Heart left ventricle (tissue), 16 donors: ENCODE measurements around the gene BRD3OS. TPM values are rescaled to one million over a fixed set of nuclear protein-coding genes. Genes with fewer than 3 reads are reported as not detected.
A peak's percentile ranks its signal among the peaks of the same experiment; 100 is the strongest.

Source experiments
- ATAC-seq, 4 donors: fragments of 200-7000 bp; cut with Tn5 transposase; one replicate each; pipeline ENCODE4 v1.9.1; 2020 to 2022; ENCODE audit warnings: moderate library complexity in 4 of 4, mild to moderate bottlenecking in 3 of 4, moderate number of reproducible peaks in 1 of 4
- DNase-seq, 5 donors: peaks; one replicate each; pipeline ENCODE4 v3.0.0-alpha.2; 2020
- H3K27ac ChIP-seq, 12 donors: fragments of 200-600 bp; sonication (generic) in 4 of 12; one replicate each; pipeline versions ENCODE4 v1.5.0 to v1.8.0; 2016 to 2022; ENCODE audit warnings: mild to moderate bottlenecking in 2 of 12
- H3K27me3 ChIP-seq, 9 donors: fragments of 200-600 bp; sonication (generic) in 2 of 9; one replicate each; pipeline versions ENCODE4 v1.5.1 to v1.8.0; 2016 to 2022; ENCODE audit warnings: mild to moderate bottlenecking in 3 of 9
- H3K36me3 ChIP-seq, 9 donors: fragments of 200-600 bp; sonication (generic) in 2 of 9; one replicate each; pipeline versions ENCODE4 v1.5.0 to v1.8.0; 2018 to 2022; ENCODE audit warnings: mild to moderate bottlenecking in 2 of 9
- H3K4me1 ChIP-seq, 12 donors: fragments of 200-600 bp; sonication (generic) in 4 of 12; one replicate each; pipeline versions ENCODE4 v1.5.0 to v1.8.0; 2016 to 2022; ENCODE audit warnings: mild to moderate bottlenecking in 3 of 12
- H3K4me3 ChIP-seq, 12 donors: fragments of 200-600 bp; sonication (generic) in 4 of 12; one replicate each; pipeline versions ENCODE4 v1.5.0 to v1.8.0; 2017 to 2022; ENCODE audit warnings: mild to moderate bottlenecking in 9 of 12, moderate library complexity in 4 of 12
- H3K9me3 ChIP-seq, 12 donors: fragments of 200-600 bp; sonication (generic) in 4 of 12; one replicate each; pipeline versions ENCODE4 v1.5.0 to v1.8.0; 2016 to 2022; ENCODE audit warnings: mild to moderate bottlenecking in 1 of 12
- POLR2A ChIP-seq, 2 donors: fragments of 450-650 bp; IDR thresholded peaks; one replicate each; pipeline ENCODE4 v1.6.1; 2017; ENCODE audit warnings: antibody characterized with exemption in 2 of 2, mild to moderate bottlenecking in 2 of 2, moderate library complexity in 2 of 2
- WGBS, 4 donors: extraction: QIAGEN DNeasy Blood & Tissue Kit in 2 of 4; methylation state at CpG; one replicate each; pipeline versions ENCODE4 v1.1.5 to v1.1.7; 2013 to 2018; 5-methylcytosine and 5-hydroxymethylcytosine counted together
- intact Hi-C, 10 donors: fragments of 100-400 bp; cut with DNase I; formaldehyde crosslinking; loops; one replicate each; pipeline versions ENCODE4 v1.11.1 to v1.14.2; 2022
- polyA plus RNA-seq, 2 donors: library from polyadenylated mRNA; stranded (reverse); fragments of 200-250 nt; gene quantifications; one replicate each; pipeline ENCODE4 v1.2.3, GENCODE V29; 2013
- total RNA-seq, 9 donors: library from RNA; depleted of rRNA in 2 of 9; stranded (reverse); fragments of >200 nt in 2 of 9; fragmentation: NEBNext Ultra II Directional in 3 of 9; extraction: Animal tissue kit (Norgen Biotek cat#: 25700) in 3 of 9; gene quantifications; one replicate each; pipeline versions ENCODE4 v1.1.0 to v1.2.4, GENCODE V29; 2016 to 2023
- TF ChIP-seq, protein P1 (sequence below), 12 donors: fragments of 200-600 bp; sonication (generic) in 4 of 12; IDR thresholded peaks; one replicate each; pipeline versions ENCODE4 v1.5.0 to v1.8.0; 2018 to 2022; ENCODE audit warnings: antibody characterized with exemption in 12 of 12, mild to moderate bottlenecking in 5 of 12
- donor health status: ischemic (EF 13 %, LVEDD 7.1; RV severe dilation, severe dysfunction).
- donor health status: healthy with polysubstance abuse.
- donor health status: DM: no; HTN: yes; CAD: no.
- donor health status: DM: no; HTN: no; CAD: no.
- donor health status: ischemic (EF 25% LVEDD 6.9; RV normal size, moderate dysfunction).
- donor health status: ischemic (EF 25% LVEDD 5.7; RV mildly dilated, moderate dysfunction).
- donor health status: healthy.
- donor health status: DM: yes; HTN: yes; CAD: no.
- donor health status: ischemic (EF 35%, LVEDD 5.7; RV mildly dilated, moderate dysfunction).
- donor health status: nonischemic (EF 11% LVEDD 7.7; RV severe dilation, severe dysfunction).
- donor health status: DM: yes; HTN: yes; CAD: no.
- donor health status: PGD.
- donor health status: ischemic (EF 29% LVEDD 5.4; RV normal size, mild dysfunction).
- donor health status: nonischemic (EF 23%, LVEDD 6.1; RV moderate dilation, normal function).

The BRD3OS gene
- total and polyA plus RNA-seq, 11 donors: 1.8 to 13.8 (median 8.9) TPM

DNA sequence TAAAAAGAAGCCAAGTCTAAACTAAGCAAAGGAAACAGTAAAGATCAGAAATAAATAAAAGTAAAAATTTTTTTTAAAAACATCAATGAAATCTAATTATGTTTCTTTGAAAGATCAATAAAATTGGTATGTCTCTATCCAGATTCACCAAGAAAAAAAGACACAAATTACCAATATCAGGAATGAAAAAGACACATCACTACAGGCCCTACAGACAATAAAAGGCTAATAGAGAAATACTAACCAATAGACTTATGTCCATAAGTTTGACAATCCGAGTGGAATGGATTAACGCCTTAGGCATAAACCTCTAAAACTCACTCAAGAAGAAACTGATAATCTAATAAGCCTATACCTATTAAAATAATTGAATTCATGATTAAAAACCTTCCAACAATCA is 12.4 kb downstream of the BRD3OS start:
- TF ChIP-seq POLR2A (IDR thresholded peaks at IDR 0.05): no peak
- TF ChIP-seq, protein P1, sequence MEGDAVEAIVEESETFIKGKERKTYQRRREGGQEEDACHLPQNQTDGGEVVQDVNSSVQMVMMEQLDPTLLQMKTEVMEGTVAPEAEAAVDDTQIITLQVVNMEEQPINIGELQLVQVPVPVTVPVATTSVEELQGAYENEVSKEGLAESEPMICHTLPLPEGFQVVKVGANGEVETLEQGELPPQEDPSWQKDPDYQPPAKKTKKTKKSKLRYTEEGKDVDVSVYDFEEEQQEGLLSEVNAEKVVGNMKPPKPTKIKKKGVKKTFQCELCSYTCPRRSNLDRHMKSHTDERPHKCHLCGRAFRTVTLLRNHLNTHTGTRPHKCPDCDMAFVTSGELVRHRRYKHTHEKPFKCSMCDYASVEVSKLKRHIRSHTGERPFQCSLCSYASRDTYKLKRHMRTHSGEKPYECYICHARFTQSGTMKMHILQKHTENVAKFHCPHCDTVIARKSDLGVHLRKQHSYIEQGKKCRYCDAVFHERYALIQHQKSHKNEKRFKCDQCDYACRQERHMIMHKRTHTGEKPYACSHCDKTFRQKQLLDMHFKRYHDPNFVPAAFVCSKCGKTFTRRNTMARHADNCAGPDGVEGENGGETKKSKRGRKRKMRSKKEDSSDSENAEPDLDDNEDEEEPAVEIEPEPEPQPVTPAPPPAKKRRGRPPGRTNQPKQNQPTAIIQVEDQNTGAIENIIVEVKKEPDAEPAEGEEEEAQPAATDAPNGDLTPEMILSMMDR (IDR thresholded peaks at IDR 0.05): no peak
- ATAC-seq: no peak
- H3K36me3 ChIP-seq: peaks cover 3 to 99% (median 90%) of the 10 kb centered on the region in 9 donors
- H3K27me3 ChIP-seq: no peaks in the 10 kb centered on the region
- peaks cover 0 to 27% (median 10%) of the 10 kb centered on the region in 12 donors for H3K9me3 ChIP-seq
- peaks cover 0 to 4% (median 0%) of the 10 kb centered on the region in 12 donors for H3K4me1 ChIP-seq
- no peak overlapping the region for H3K4me3 ChIP-seq
- WGBS, 4 donors: 98 to 99% (median 98%) methylated on average over 2 of the region's 2 CpGs
- no peak overlapping the region for H3K27ac ChIP-seq
- intact Hi-C loops: no loop called here
- no peak for DNase-seq

DNA sequence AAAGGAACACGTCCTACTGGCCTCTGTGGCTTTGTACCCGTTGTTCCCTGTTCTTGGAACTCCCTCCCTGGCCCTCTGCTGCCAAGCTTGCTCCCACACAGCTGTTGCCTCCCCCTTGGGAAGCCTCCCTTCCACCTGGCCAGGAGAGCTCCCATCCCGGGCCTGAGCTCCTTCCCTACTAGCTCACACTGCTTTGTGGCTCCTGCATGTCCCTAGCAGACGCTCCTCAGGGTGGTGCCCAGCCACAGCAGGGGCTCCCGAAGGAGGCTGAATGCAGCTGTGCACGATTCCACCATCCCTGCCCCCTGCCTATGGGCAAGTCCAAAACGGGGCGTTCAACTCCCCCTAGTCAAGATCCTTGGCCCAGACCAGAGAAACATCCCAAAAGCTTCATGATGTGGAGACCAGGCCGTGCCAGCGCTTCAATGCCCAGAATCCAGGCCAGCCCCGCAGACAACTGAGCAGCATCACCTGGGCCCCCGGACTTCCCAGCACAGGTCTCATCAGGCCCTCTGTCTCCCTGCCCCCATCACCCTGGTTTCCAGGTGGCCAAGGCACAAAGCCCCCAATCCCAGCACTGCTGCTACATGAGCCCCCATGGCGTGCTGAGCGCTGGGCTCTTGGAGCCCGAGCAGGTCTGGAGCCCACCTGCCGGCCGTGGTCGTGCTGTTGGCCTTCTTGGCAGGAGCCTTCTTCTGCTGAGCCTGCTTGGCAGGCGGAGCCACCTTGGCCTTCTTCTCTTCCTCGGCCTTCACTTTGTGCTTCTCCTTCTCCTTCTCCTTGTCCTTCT is 14.3 kb downstream of the BRD3OS start:
- Histone ChIP-seq H3K27me3 (no peaks in the 10 kb centered on the region), H3K36me3 (peaks cover 3 to 99% (median 83%) of the 10 kb centered on the region in 9 donors), H3K27ac (no peak overlapping the region), H3K4me3 (no peak overlapping the region), H3K4me1 (peaks cover 0 to 4% (median 0%) of the 10 kb centered on the region in 12 donors), H3K9me3 (peaks cover 0 to 27% (median 10%) of the 10 kb centered on the region in 12 donors)
- TF ChIP-seq, protein P1 (IDR thresholded peaks at IDR 0.05): no peak
- peak in 1 of 5 donors; percentile 17 for DNase-seq
- 91 to 98% (median 94%) methylated on average over 18 to 20 of the region's 20 CpGs for WGBS, 4 donors
- intact Hi-C loops: no loop called here
- no peak for ATAC-seq

DNA sequence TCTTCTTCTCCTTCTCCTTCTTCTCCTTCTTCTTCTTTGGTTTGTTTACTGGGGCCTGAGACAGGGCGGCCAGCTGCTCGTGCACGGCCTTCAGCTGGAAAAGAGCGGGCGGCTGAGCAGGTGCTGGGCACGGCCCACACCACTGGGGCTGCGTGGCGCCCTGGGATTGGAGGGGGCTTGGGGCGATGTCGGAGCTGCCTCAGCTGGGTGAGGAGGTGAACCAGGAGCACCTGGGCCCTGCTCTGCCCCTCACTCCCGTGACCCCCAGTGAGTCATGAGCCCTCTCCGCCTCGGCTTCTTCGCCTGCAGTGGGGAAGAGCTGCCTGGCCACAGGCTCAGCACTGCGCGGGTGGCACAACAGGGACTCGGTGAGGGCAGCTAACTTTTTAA is 14.9 kb downstream of the BRD3OS start:
- Histone ChIP-seq H3K9me3 (peaks cover 0 to 27% (median 10%) of the 10 kb centered on the region in 12 donors), H3K4me3 (no peak overlapping the region), H3K27me3 (no peaks in the 10 kb centered on the region), H3K36me3 (peaks cover 3 to 99% (median 83%) of the 10 kb centered on the region in 9 donors), H3K27ac (no peak overlapping the region), H3K4me1 (peaks cover 0 to 4% (median 0%) of the 10 kb centered on the region in 12 donors)
- intact Hi-C loops: no loop called here
- DNase-seq: peak in 1 of 5 donors; percentile 7
- 95 to 100% (median 98%) methylated on average over 13 to 17 of the region's 17 CpGs for WGBS, 4 donors
- no peak for ATAC-seq
- TF ChIP-seq, protein P1 (IDR thresholded peaks at IDR 0.05): no peak
- TF ChIP-seq POLR2A (IDR thresholded peaks at IDR 0.05): no peak

GRCh38 chr9:134040781-134041648 is 15.7 kb downstream of the BRD3OS start:
- Histone ChIP-seq H3K27ac (no peak overlapping the region), H3K9me3 (peaks cover 0 to 27% (median 10%) of the 10 kb centered on the region in 12 donors), H3K27me3 (no peaks in the 10 kb centered on the region), H3K4me3 (no peak overlapping the region), H3K36me3 (peaks cover 3 to 99% (median 83%) of the 10 kb centered on the region in 9 donors), H3K4me1 (peaks cover 0 to 4% (median 0%) of the 10 kb centered on the region in 12 donors)
- DNase-seq (peak in 2 of 5 donors; percentile 23 to 28), ATAC-seq (peak; percentile 8 to 42 (median 20))
- whole genome bisulfite sequencing, 4 donors: 74 to 84% (median 77%) methylated on average over 19 to 21 of the region's 21 CpGs
- TF ChIP-seq, protein P1 (IDR thresholded peaks at IDR 0.05): no peak
- TF ChIP-seq POLR2A (IDR thresholded peaks at IDR 0.05): no peak
- intact Hi-C loops: no loop called here
